ENCODE measurements around the gene PMIS2. TPM values are rescaled to one million over a fixed set of nuclear protein-coding genes. Genes with fewer than 3 reads are reported as not detected.

The PMIS2 gene
- total and polyA plus RNA-seq, 2 of the 8 experiments (the other 6 are each of a cell fraction or from before 2014, with no cell fraction given) = not detected

DNA sequence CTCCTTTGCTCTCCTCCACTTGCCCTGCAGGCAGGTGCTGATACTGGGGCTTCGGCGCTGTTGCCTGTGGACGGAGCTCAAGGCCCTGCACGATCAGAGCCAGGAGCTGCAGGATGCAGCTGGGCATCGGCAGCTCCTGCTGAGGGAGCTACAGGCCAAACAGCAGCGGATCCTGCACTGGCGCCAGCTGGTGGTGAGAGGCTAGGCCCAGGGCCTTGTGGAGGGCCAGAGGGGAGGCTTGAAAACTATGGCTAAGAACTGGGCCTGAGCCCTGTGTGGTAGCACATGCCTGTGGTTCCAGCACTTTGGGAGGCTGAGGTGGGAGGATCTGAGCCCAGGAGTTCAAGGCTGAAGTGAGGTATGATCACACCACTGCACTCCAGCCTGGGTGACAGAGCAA is 32.9 kb downstream of the PMIS2 start (continued):
- TF ChIP-seq, protein P1, sequence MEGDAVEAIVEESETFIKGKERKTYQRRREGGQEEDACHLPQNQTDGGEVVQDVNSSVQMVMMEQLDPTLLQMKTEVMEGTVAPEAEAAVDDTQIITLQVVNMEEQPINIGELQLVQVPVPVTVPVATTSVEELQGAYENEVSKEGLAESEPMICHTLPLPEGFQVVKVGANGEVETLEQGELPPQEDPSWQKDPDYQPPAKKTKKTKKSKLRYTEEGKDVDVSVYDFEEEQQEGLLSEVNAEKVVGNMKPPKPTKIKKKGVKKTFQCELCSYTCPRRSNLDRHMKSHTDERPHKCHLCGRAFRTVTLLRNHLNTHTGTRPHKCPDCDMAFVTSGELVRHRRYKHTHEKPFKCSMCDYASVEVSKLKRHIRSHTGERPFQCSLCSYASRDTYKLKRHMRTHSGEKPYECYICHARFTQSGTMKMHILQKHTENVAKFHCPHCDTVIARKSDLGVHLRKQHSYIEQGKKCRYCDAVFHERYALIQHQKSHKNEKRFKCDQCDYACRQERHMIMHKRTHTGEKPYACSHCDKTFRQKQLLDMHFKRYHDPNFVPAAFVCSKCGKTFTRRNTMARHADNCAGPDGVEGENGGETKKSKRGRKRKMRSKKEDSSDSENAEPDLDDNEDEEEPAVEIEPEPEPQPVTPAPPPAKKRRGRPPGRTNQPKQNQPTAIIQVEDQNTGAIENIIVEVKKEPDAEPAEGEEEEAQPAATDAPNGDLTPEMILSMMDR (IDR thresholded peaks at IDR 0.05; ENCODE audit: control extremely low read depth in 1 of 3, insufficient read depth in 1 of 3, low read depth in 1 of 3, low read length in 3 of 3) = peak; percentile 50 to 55 (median 54)
